IMR-90 (cell line): ENCODE measurements around the gene PRPF6. TPM values are rescaled to one million over a fixed set of nuclear protein-coding genes. Genes with fewer than 3 reads are reported as not detected.

Experiments
- ATAC-seq: fragments of 200-7000 bp; cut with Tn5 transposase; 2 replicates; pipeline ENCODE4 v1.9.1; 2020; ENCODE audit warnings: low read depth, mild to moderate bottlenecking, moderate library complexity
- BruUV-seq: library from RNA; stranded (reverse); fragments of 400-500 nt; replicated peaks from 2 replicates; lab custom pipeline; 2021; lab: Mats Ljungman, UMichigan
- CTCF ChIA-PET: fragments of 300-600 bp; formaldehyde crosslinking; extraction: SDS; loops from one replicate; lab custom pipeline; 2021; ENCODE audit warnings: antibody characterized with exemption; lab: Yijun Ruan, JAX
- POLR2A ChIA-PET: fragments of 300-600 bp; sonication (Branson Sonifier 250); formaldehyde crosslinking; loops from one replicate; lab custom pipeline; 2022; ENCODE audit warnings: antibody characterized with exemption; ENCODE audit not compliant: unreplicated experiment; lab: Charles Lee
- DNase-seq: peaks from one replicate; pipeline ENCODE4 v3.0.0; 2013
- H2AFZ ChIP-seq: replicated peaks from 2 replicates; pipeline ENCODE3; 2013; ENCODE audit warnings: low read length, mild to moderate bottlenecking; ENCODE audit not compliant: poor library complexity
- H2AK5ac ChIP-seq: 2 replicates; pipeline ENCODE4 v1.6.1; 2013; ENCODE audit warnings: low read depth, low read length, inconsistent platforms
- H2AK9ac ChIP-seq: replicated peaks from 2 replicates; pipeline ENCODE3; 2013; ENCODE audit warnings: mild to moderate bottlenecking, low read depth, low read length, moderate library complexity; ENCODE audit not compliant: poor library complexity
- H2BK120ac ChIP-seq: 2 replicates; pipeline ENCODE4 v1.6.1; 2013; ENCODE audit warnings: low read depth, low read length, inconsistent platforms
- H2BK15ac ChIP-seq: 3 replicates; pipeline ENCODE4 v1.6.1; 2013; ENCODE audit warnings: low read depth, low read length, inconsistent platforms
- H2BK20ac ChIP-seq: 2 replicates; pipeline ENCODE4 v1.6.1; 2013; ENCODE audit warnings: low read depth, mild to moderate bottlenecking, inconsistent platforms, low read length, moderate library complexity
- H2BK5ac ChIP-seq: 2 replicates; pipeline ENCODE4 v1.6.1; 2013; ENCODE audit warnings: mild to moderate bottlenecking, low read depth, low read length, inconsistent platforms; ENCODE audit not compliant: poor library complexity, severe bottlenecking
- H3K14ac ChIP-seq: replicated peaks from 2 replicates; pipeline ENCODE4 v1.6.1; 2013; ENCODE audit warnings: low read depth, low read length, inconsistent platforms
- H3K18ac ChIP-seq: 2 replicates; pipeline ENCODE4 v1.6.1; 2013; ENCODE audit warnings: low read depth, low read length, control low read depth
- H3K23ac ChIP-seq: 2 replicates; pipeline ENCODE4 v1.6.1; 2013; ENCODE audit warnings: low read depth, low read length, inconsistent platforms
- H3K27ac ChIP-seq: 2 replicates; pipeline ENCODE4 v1.5.1; 2013; ENCODE audit warnings: mild to moderate bottlenecking, control low read depth, low read length; ENCODE audit not compliant: insufficient read depth
- H3K27me3 ChIP-seq: 2 replicates; pipeline ENCODE4 v1.6.1; 2013; ENCODE audit warnings: low read length; ENCODE audit not compliant: control insufficient read depth, insufficient read depth
- H3K36me3 ChIP-seq: 2 replicates; pipeline ENCODE4 v1.6.1; 2013; ENCODE audit warnings: low read length, mixed read lengths; ENCODE audit not compliant: control insufficient read depth, insufficient read depth
- H3K4ac ChIP-seq: 2 replicates; pipeline ENCODE4 v1.6.1; 2013; ENCODE audit warnings: low read depth, low read length, inconsistent platforms
- H3K4me1 ChIP-seq: 2 replicates; pipeline ENCODE4 v1.6.1; 2013; ENCODE audit warnings: low read length, mixed read lengths; ENCODE audit not compliant: control insufficient read depth, insufficient read depth
- H3K4me2 ChIP-seq: 2 replicates; pipeline ENCODE4 v1.6.1; 2013; ENCODE audit warnings: low read depth, mild to moderate bottlenecking, control low read depth, low read length, moderate library complexity
- H3K4me3 ChIP-seq: 2 replicates; pipeline ENCODE4 v1.5.1; 2013; ENCODE audit warnings: low read depth, mild to moderate bottlenecking, control low read depth, low read length, moderate library complexity; ENCODE audit not compliant: insufficient read depth
- H3K56ac ChIP-seq: 2 replicates; pipeline ENCODE4 v1.6.1; 2013; ENCODE audit warnings: low read length, inconsistent platforms; ENCODE audit not compliant: insufficient read depth; ENCODE audit errors: extremely low read depth
- H3K79me1 ChIP-seq, 2 experiments: 2 replicates each; pipeline ENCODE4 v1.6.1; 2013; ENCODE audit warnings: low read length in 2 of 2, inconsistent platforms in 1 of 2, low read depth in 1 of 2
- H3K9ac ChIP-seq: 2 replicates; pipeline ENCODE4 v1.6.1; 2013; ENCODE audit warnings: low read depth, low read length, control low read depth
- H3K9me1 ChIP-seq: 2 replicates; pipeline ENCODE4 v1.6.1; 2013; ENCODE audit warnings: low read length, inconsistent platforms; ENCODE audit not compliant: insufficient read depth
- H3K9me3 ChIP-seq: 2 replicates; pipeline ENCODE4 v1.6.1; 2013; ENCODE audit warnings: low read length; ENCODE audit not compliant: control insufficient read depth, insufficient read depth
- H4K20me1 ChIP-seq: 2 replicates; pipeline ENCODE4 v1.6.1; 2013; ENCODE audit warnings: low read length, inconsistent platforms; ENCODE audit not compliant: insufficient read depth
- H4K5ac ChIP-seq: 2 replicates; pipeline ENCODE4 v1.6.1; 2013; ENCODE audit warnings: mild to moderate bottlenecking, low read depth, low read length, control low read depth
- H4K8ac ChIP-seq, 2 experiments: 2 replicates each; pipeline ENCODE4 v1.6.1; 2013; ENCODE audit warnings: low read depth in 2 of 2, low read length in 2 of 2, control low read depth in 1 of 2, inconsistent platforms in 1 of 2
- H4K91ac ChIP-seq: 2 replicates; pipeline ENCODE4 v1.6.1; 2013; ENCODE audit warnings: low read depth, low read length, inconsistent platforms; ENCODE audit not compliant: insufficient read depth
- BHLHE40 ChIP-seq: fragments of 150-350 bp; IDR thresholded peaks from 2 replicates; pipeline ENCODE4 v1.6.1; 2016; ENCODE audit warnings: mild to moderate bottlenecking, low read depth, low read length
- CHD1 ChIP-seq: IDR thresholded peaks from 2 replicates; pipeline ENCODE4 v1.6.1; 2012; ENCODE audit warnings: low read depth, low read length, improper control_type of control experiment
- CTCF ChIP-seq: conservative IDR thresholded peaks from 2 replicates; pipeline ENCODE4 v1.5.1; 2012; ENCODE audit warnings: mild to moderate bottlenecking, low read depth, low read length, improper control_type of control experiment
- ELK1 ChIP-seq: fragments of 150-350 bp; IDR thresholded peaks from 2 replicates; pipeline ENCODE4 v1.6.1; 2016; ENCODE audit warnings: low read depth, mild to moderate bottlenecking, low read length, moderate library complexity, borderline replicate concordance
- FOS ChIP-seq: fragments of 150-350 bp; IDR thresholded peaks from 2 replicates; pipeline ENCODE4 v1.6.1; 2016; ENCODE audit warnings: low read depth, low read length
- MAFK ChIP-seq: IDR thresholded peaks from 2 replicates; pipeline ENCODE4 v1.6.1; 2012; ENCODE audit warnings: low read depth, low read length, improper control_type of control experiment
- MAZ ChIP-seq: IDR thresholded peaks from 2 replicates; pipeline ENCODE4 v1.6.1; 2012; ENCODE audit warnings: low read depth, mild to moderate bottlenecking, low read length, improper control_type of control experiment, moderate library complexity, borderline replicate concordance
- MXI1 ChIP-seq: IDR thresholded peaks from 2 replicates; pipeline ENCODE4 v1.6.1; 2012; ENCODE audit warnings: low read depth, mild to moderate bottlenecking, low read length, moderate library complexity, borderline replicate concordance
- NFE2L2 ChIP-seq: fragments of 150-350 bp; IDR thresholded peaks from 2 replicates; pipeline ENCODE4 v1.6.1; 2016; ENCODE audit warnings: low read depth, mild to moderate bottlenecking, low read length
- POLR2A ChIP-seq: IDR thresholded peaks from 2 replicates; pipeline ENCODE4 v1.6.1; 2012; ENCODE audit warnings: mild to moderate bottlenecking, low read depth, low read length
- RAD21 ChIP-seq: IDR thresholded peaks from 2 replicates; pipeline ENCODE4 v1.6.1; 2012; ENCODE audit warnings: low read length, improper control_type of control experiment
- RCOR1 ChIP-seq: IDR thresholded peaks from 2 replicates; pipeline ENCODE4 v1.6.1; 2012; ENCODE audit warnings: mild to moderate bottlenecking, low read length, improper control_type of control experiment; ENCODE audit not compliant: insufficient replicate concordance
- RFX5 ChIP-seq: IDR thresholded peaks from 2 replicates; pipeline ENCODE4 v1.8.0; 2012; ENCODE audit warnings: low read depth, mild to moderate bottlenecking, low read length, moderate library complexity
- SMC3 ChIP-seq: fragments of 150-350 bp; IDR thresholded peaks from 2 replicates; pipeline ENCODE4 v1.6.1; 2016; ENCODE audit warnings: low read depth, mild to moderate bottlenecking, antibody characterized with exemption, low read length, moderate library complexity
- USF2 ChIP-seq: fragments of 150-350 bp; IDR thresholded peaks from 2 replicates; pipeline ENCODE4 v1.6.1; 2017; ENCODE audit warnings: mild to moderate bottlenecking, antibody characterized with exemption, low read length, low read depth
- WGBS, 2 experiments: methylation state at CpG; one replicate each; pipeline versions ENCODE4 v1.1.5 to v1.1.7; 2013; ENCODE audit warnings: missing lambda C conversion rate in 2 of 2; ENCODE audit not compliant: insufficient read length in 1 of 2; ENCODE audit errors: extremely low coverage in 2 of 2; 5-methylcytosine and 5-hydroxymethylcytosine counted together
- dilution Hi-C: fragments of 300-500 bp; cut with HindIII; formaldehyde crosslinking; loops from one replicate; pipeline ENCODE4 v1.14.3; 2018; ENCODE audit warnings: low sequenced_read_pairs; ENCODE audit not compliant: unreplicated experiment
- in situ Hi-C: fragments of 300-500 bp; cut with MboI; formaldehyde crosslinking; loops from 3 replicates; pipeline ENCODE4 v1.14.3; 2019; ENCODE audit warnings: low sequenced_read_pairs, inconsistent platforms, mixed read lengths
- intact Hi-C: fragments of 100-400 bp; cut with micrococcal nuclease; formaldehyde crosslinking; loops from 2 replicates; pipeline ENCODE4 v1.10.0; 2022
- polyA plus RNA-seq, 3 experiments: library from polyadenylated mRNA; depleted of rRNA; stranded (reverse); fragments of >200 nt; gene quantifications; 2 replicates each; pipeline ENCODE4 v1.2.3, GENCODE V29; 2012; ENCODE audit warnings: low replicate concordance in 1 of 3
- total RNA-seq: library from RNA; depleted of rRNA; stranded (reverse); fragments of >200 nt; gene quantifications from 2 replicates; pipeline ENCODE4 v1.2.3, GENCODE V29; 2012

PRPF6 gene
- total and polyA plus RNA-seq, 2 of the 4 experiments (the other 2 are of a cell fraction), result 43.5 to 71.3 TPM

GRCh38 chr20:63951398-63952209 lies 29.3 kb upstream of the PRPF6 start:
- ChIA-PET CTCF (no interaction called here), POLR2A (no interaction called here)
- BruUV-seq, result no TSS peak
- Histone ChIP-seq H3K9me1 (peaks cover 34% of the 10 kb centered on the region), H3K27me3 (no peaks in the 10 kb centered on the region), H3K79me1 (peaks cover 14 to 83% of the 10 kb centered on the region in 2 experiments; a peak in 3 of 4 replicates), H3K36me3 (peaks cover 3% of the 10 kb centered on the region; the same call in 1 of the 2 replicates), H3K9ac (no peak overlapping the region), H4K91ac (no peak overlapping the region), H2BK120ac (no peak overlapping the region), H3K14ac (no peak overlapping the region), H3K23ac (no peak overlapping the region), H4K5ac (no peak overlapping the region), H2AFZ (no peak overlapping the region), H3K4me1 (peaks cover 42% of the 10 kb centered on the region), H2BK5ac (no peak overlapping the region), H4K8ac (no peak overlapping the region), H2AK5ac (no peak overlapping the region), H2AK9ac (peak overlapping the region; percentile 50), H2BK15ac (no peak overlapping the region), H3K4me3 (no peak overlapping the region), H3K4me2 (no peak overlapping the region; the same call in 1 of the 2 replicates), H3K9me3 (no peaks in the 10 kb centered on the region), H3K27ac (no peak overlapping the region), H3K4ac (no peak overlapping the region), H3K18ac (no peak overlapping the region), H3K56ac (no peak overlapping the region), H4K20me1 (peaks cover 79% of the 10 kb centered on the region), H2BK20ac (no peak overlapping the region)
- 75% methylated on average over 9 of the region's 17 CpGs; no CpG with 5 or more reads in 1 of the 2 experiments for WGBS, 2 experiments
- ATAC-seq (no peak), DNase-seq (no peak)
- in situ Hi-C loops (no loop called here), intact Hi-C loops (no loop called here), dilution Hi-C loops (no loop called here)
- TF ChIP-seq NFE2L2, result no peak
- TF ChIP-seq ELK1, result no peak
- no peak for TF ChIP-seq RCOR1
- TF ChIP-seq RAD21, result no peak
- no peak for TF ChIP-seq SMC3
- TF ChIP-seq CHD1, result no peak
- no peak for TF ChIP-seq FOS
- TF ChIP-seq CTCF, result no peak
- no peak for TF ChIP-seq MXI1
- no peak for TF ChIP-seq BHLHE40
- TF ChIP-seq MAFK, result no peak
- no peak for TF ChIP-seq MAZ
- no peak for TF ChIP-seq RFX5
- TF ChIP-seq USF2, result no peak
- TF ChIP-seq POLR2A, result no peak
